Esophagus squamous epithelium (tissue), 4 donors: ENCODE results near the gene HOGA1.

ENCODE experiments used
- CTCF ChIP-seq, 6 experiments: fragments of 450-650 bp in 4 of 6; fragments of 200-600 bp in 2 of 6; sonication (generic) in 2 of 6; IDR thresholded peaks; one replicate each; pipeline ENCODE4 v1.5.1; 2016 to 2019; ENCODE audit warnings: antibody characterized with exemption in 6 of 6, mild to moderate bottlenecking in 4 of 6, moderate library complexity in 4 of 6
- POLR2A ChIP-seq, 4 donors: fragments of 450-650 bp; IDR thresholded peaks; one replicate each; pipeline ENCODE4 v1.6.1; 2017; ENCODE audit warnings: antibody characterized with exemption in 4 of 4, mild to moderate bottlenecking in 4 of 4, moderate library complexity in 3 of 4

GRCh38 chr10:97640174-97640867 lies 56.1 kb downstream of the HOGA1 start, which contains the start of gene PI4K2A:
- peak in 1 of 6 experiments; percentile 16 for TF ChIP-seq CTCF (IDR thresholded peaks at IDR 0.05)
- TF ChIP-seq POLR2A (IDR thresholded peaks at IDR 0.05), result peak in 3 of 4 donors; percentile 79 to 96 (median 92)
